HCT116 (cell line): ENCODE results near the gene F2RL3.

ENCODE experiments used
- CEBPB ChIP-seq: IDR thresholded peaks from 2 replicates; pipeline ENCODE4 v1.6.1; 2012; ENCODE audit warnings: low read depth
- EZH2 ChIP-seq: fragments of 200-600 bp; sonication (generic); IDR thresholded peaks from 2 replicates; pipeline ENCODE4 v1.6.1; 2017; ENCODE audit warnings: antibody characterized with exemption, mixed run types
- EZH2phosphoT487 ChIP-seq: fragments of 200-600 bp; IDR thresholded peaks from 2 replicates; pipeline ENCODE4 v1.6.1; 2018; ENCODE audit warnings: antibody characterized with exemption, borderline replicate concordance
- JUND ChIP-seq: IDR thresholded peaks from 2 replicates; pipeline ENCODE4 v1.6.1; 2012
- MAX ChIP-seq: IDR thresholded peaks from 2 replicates; pipeline ENCODE4 v1.6.1; 2012
- POLR2A ChIP-seq: IDR thresholded peaks from 2 replicates; pipeline ENCODE4 v1.7.0; 2011; ENCODE audit warnings: borderline replicate concordance; ENCODE audit not compliant: insufficient read depth, insufficient read length; ENCODE audit errors: extremely low read depth
- RAD21 ChIP-seq: IDR thresholded peaks from 2 replicates; pipeline ENCODE4 v1.6.1; 2012; ENCODE audit warnings: low read depth, mild to moderate bottlenecking
- SIN3A ChIP-seq: IDR thresholded peaks from 2 replicates; pipeline ENCODE4 v1.6.1; 2012; ENCODE audit warnings: low read depth
- SP1 ChIP-seq: IDR thresholded peaks from 2 replicates; pipeline ENCODE4 v1.6.1; 2012; ENCODE audit warnings: low read depth
- ZBTB33 ChIP-seq: IDR thresholded peaks from 2 replicates; pipeline ENCODE4 v1.6.1; 2011; ENCODE audit warnings: mild to moderate bottlenecking, low read length, moderate library complexity; ENCODE audit not compliant: insufficient replicate concordance; ENCODE audit errors: extremely low read depth
- ZFX ChIP-seq: fragments of 450-650 bp; IDR thresholded peaks from 2 replicates; pipeline ENCODE4 v1.6.1; 2017
- ZNF274 ChIP-seq: fragments of 200-500 bp; sonication (Bioruptor generic); IDR thresholded peaks from 2 replicates; pipeline ENCODE4 v1.6.1; 2014; ENCODE audit warnings: mild to moderate bottlenecking, low read depth, low read length, inconsistent platforms
- TF ChIP-seq, protein P1 (sequence below), 3 experiments: fragments of 200-600 bp in 1 of 3; sonication (generic) in 1 of 3; IDR thresholded peaks in 2 of 3; conservative IDR thresholded peaks in 1 of 3; 2 replicates each; pipeline ENCODE4 v1.5.1; 2012 to 2017; ENCODE audit warnings: low read depth in 2 of 3, low read length in 2 of 3, antibody characterized with exemption in 1 of 3, borderline replicate concordance in 1 of 3, control low read depth in 1 of 3, mild to moderate bottlenecking in 1 of 3, mixed read lengths in 1 of 3, mixed run types in 1 of 3, moderate library complexity in 1 of 3; ENCODE audit not compliant: insufficient read depth in 1 of 3
- TF ChIP-seq, protein P2 (sequence below): IDR thresholded peaks from 2 replicates; pipeline ENCODE4 v1.6.1; 2012; ENCODE audit warnings: low read depth

GRCh38 chr19:16901491-16902175, 12.8 kb downstream of the F2RL3 start:
- TF ChIP-seq EZH2phosphoT487 (no peak), SIN3A (no peak), ZNF274 (no peak), ZBTB33 (no peak), EZH2 (no peak), MAX (no peak), JUND (no peak), SP1 (no peak), ZFX (no peak), POLR2A (no peak), CEBPB (no peak), RAD21 (no peak)
- TF ChIP-seq, protein P1, sequence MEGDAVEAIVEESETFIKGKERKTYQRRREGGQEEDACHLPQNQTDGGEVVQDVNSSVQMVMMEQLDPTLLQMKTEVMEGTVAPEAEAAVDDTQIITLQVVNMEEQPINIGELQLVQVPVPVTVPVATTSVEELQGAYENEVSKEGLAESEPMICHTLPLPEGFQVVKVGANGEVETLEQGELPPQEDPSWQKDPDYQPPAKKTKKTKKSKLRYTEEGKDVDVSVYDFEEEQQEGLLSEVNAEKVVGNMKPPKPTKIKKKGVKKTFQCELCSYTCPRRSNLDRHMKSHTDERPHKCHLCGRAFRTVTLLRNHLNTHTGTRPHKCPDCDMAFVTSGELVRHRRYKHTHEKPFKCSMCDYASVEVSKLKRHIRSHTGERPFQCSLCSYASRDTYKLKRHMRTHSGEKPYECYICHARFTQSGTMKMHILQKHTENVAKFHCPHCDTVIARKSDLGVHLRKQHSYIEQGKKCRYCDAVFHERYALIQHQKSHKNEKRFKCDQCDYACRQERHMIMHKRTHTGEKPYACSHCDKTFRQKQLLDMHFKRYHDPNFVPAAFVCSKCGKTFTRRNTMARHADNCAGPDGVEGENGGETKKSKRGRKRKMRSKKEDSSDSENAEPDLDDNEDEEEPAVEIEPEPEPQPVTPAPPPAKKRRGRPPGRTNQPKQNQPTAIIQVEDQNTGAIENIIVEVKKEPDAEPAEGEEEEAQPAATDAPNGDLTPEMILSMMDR (IDR thresholded peaks at IDR 0.05 in 2 of 3, conservative IDR thresholded peaks at IDR 0.05 in 1 of 3; ENCODE audit: borderline replicate concordance in 1 of 3, insufficient read depth in 1 of 3, low read depth in 2 of 3, low read length in 2 of 3) = no peak
- TF ChIP-seq, protein P2, sequence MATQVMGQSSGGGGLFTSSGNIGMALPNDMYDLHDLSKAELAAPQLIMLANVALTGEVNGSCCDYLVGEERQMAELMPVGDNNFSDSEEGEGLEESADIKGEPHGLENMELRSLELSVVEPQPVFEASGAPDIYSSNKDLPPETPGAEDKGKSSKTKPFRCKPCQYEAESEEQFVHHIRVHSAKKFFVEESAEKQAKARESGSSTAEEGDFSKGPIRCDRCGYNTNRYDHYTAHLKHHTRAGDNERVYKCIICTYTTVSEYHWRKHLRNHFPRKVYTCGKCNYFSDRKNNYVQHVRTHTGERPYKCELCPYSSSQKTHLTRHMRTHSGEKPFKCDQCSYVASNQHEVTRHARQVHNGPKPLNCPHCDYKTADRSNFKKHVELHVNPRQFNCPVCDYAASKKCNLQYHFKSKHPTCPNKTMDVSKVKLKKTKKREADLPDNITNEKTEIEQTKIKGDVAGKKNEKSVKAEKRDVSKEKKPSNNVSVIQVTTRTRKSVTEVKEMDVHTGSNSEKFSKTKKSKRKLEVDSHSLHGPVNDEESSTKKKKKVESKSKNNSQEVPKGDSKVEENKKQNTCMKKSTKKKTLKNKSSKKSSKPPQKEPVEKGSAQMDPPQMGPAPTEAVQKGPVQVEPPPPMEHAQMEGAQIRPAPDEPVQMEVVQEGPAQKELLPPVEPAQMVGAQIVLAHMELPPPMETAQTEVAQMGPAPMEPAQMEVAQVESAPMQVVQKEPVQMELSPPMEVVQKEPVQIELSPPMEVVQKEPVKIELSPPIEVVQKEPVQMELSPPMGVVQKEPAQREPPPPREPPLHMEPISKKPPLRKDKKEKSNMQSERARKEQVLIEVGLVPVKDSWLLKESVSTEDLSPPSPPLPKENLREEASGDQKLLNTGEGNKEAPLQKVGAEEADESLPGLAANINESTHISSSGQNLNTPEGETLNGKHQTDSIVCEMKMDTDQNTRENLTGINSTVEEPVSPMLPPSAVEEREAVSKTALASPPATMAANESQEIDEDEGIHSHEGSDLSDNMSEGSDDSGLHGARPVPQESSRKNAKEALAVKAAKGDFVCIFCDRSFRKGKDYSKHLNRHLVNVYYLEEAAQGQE = no peak
